K562 (cell line): ENCODE data around the gene PPIL4. TPM values are rescaled to one million over a fixed set of nuclear protein-coding genes. Genes with fewer than 3 reads are reported as not detected.

Experiments
- HDAC2 ChIP-seq: fragments of 450-650 bp; IDR thresholded peaks from 2 replicates; pipeline ENCODE4 v1.6.1; 2016; ENCODE audit warnings: mild to moderate bottlenecking
- SNIP1 ChIP-seq: fragments of 450-650 bp; IDR thresholded peaks from 2 replicates; pipeline ENCODE4 v1.7.1; 2017; ENCODE audit warnings: low read depth, mild to moderate bottlenecking
- polyA plus RNA-seq, 8 experiments: library from polyadenylated mRNA; depleted of rRNA in 4 of 8; stranded (reverse) in 5 of 8; unstranded in 3 of 8; fragments of >200 nt; fragmentation: Nextera tagmentation in 2 of 8; fragmentation: Illumina TruSeq in 1 of 8; extraction: Ambion mirVana in 2 of 8; extraction: Trizol in 1 of 8; gene quantifications; 2 replicates each; pipeline versions ENCODE4 v1.2.1 to v1.2.3, GENCODE V29; 2011 to 2014; ENCODE audit warnings: inconsistent platforms in 1 of 8, missing spikeins in 1 of 8
- total RNA-seq, 7 experiments: library from RNA; depleted of rRNA in 6 of 7; stranded (reverse); fragments of >200 nt in 6 of 7; fragmentation: Illumina TruSeq in 2 of 7; extraction: Trizol in 2 of 7; gene quantifications; 2 replicates each; pipeline versions ENCODE4 v1.2.1 to v1.2.3, GENCODE V29; 2011 to 2021; ENCODE audit warnings: low replicate concordance in 1 of 7
- TF ChIP-seq, protein P1 (sequence below): fragments of 450-650 bp; IDR thresholded peaks from 2 replicates; pipeline ENCODE4 v1.6.1; 2016; ENCODE audit warnings: low read depth
- TF ChIP-seq, protein P2 (sequence below): fragments of 250-450 bp; sonication (Bioruptor Pico); IDR thresholded peaks from 2 replicates; pipeline ENCODE4 v1.5.0; 2021; ENCODE audit warnings: mild to moderate bottlenecking, borderline replicate concordance
- TF ChIP-seq, protein P3 (sequence below): fragments of 450-650 bp; IDR thresholded peaks from 2 replicates; pipeline ENCODE4 v1.6.1; 2016; ENCODE audit warnings: missing biosample characterization, missing genetic modification characterization
- TF ChIP-seq, protein P4 (sequence below): fragments of 250-450 bp; sonication (Bioruptor Pico); IDR thresholded peaks from 2 replicates; pipeline ENCODE4 v1.4.0; 2020; ENCODE audit warnings: borderline replicate concordance

The PPIL4 gene
- total and polyA plus RNA-seq, 9 of the 15 experiments (the other 6 are each of a cell fraction or from before 2014, with no cell fraction given) = 14.5 to 55.2 (median 45.9) TPM

DNA sequence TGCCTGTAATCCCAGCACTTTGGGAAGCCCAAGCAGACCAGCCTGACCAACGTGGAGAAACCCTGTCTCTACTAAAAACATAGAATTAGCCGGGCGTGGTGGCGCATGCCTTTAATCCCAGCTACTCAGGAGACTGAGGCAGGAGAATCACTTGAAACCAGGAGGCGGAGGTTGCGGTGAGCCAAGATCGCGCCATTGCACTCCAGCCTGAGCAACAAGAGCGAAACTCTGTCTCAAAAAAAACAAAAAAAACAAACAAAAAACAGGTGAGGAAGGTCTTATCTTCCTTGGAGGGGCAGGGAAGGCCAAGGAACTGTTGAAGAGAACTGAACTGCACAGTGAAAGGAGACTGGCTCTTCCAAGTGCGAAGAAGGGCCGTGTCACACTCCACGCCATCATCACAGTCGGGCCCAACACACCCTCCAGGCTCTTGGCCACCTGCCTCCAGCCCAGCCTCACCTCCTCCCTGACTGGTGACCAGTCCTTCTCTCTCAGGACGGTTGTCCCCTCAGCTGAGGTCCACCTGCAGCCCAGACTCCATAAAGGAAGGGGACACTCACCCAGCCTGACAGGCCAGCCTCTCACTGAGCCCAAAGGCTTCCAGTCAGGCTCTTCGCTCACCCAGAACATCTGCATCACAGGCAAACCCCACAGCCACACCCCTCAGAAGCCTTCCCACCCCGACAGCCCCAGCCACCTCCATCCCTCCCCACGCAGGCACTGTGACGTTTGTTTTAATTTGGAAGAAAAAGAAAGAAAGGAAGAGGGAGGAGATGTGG is 65.2 kb downstream of the PPIL4 start (continued):
- TF ChIP-seq, protein P1, sequence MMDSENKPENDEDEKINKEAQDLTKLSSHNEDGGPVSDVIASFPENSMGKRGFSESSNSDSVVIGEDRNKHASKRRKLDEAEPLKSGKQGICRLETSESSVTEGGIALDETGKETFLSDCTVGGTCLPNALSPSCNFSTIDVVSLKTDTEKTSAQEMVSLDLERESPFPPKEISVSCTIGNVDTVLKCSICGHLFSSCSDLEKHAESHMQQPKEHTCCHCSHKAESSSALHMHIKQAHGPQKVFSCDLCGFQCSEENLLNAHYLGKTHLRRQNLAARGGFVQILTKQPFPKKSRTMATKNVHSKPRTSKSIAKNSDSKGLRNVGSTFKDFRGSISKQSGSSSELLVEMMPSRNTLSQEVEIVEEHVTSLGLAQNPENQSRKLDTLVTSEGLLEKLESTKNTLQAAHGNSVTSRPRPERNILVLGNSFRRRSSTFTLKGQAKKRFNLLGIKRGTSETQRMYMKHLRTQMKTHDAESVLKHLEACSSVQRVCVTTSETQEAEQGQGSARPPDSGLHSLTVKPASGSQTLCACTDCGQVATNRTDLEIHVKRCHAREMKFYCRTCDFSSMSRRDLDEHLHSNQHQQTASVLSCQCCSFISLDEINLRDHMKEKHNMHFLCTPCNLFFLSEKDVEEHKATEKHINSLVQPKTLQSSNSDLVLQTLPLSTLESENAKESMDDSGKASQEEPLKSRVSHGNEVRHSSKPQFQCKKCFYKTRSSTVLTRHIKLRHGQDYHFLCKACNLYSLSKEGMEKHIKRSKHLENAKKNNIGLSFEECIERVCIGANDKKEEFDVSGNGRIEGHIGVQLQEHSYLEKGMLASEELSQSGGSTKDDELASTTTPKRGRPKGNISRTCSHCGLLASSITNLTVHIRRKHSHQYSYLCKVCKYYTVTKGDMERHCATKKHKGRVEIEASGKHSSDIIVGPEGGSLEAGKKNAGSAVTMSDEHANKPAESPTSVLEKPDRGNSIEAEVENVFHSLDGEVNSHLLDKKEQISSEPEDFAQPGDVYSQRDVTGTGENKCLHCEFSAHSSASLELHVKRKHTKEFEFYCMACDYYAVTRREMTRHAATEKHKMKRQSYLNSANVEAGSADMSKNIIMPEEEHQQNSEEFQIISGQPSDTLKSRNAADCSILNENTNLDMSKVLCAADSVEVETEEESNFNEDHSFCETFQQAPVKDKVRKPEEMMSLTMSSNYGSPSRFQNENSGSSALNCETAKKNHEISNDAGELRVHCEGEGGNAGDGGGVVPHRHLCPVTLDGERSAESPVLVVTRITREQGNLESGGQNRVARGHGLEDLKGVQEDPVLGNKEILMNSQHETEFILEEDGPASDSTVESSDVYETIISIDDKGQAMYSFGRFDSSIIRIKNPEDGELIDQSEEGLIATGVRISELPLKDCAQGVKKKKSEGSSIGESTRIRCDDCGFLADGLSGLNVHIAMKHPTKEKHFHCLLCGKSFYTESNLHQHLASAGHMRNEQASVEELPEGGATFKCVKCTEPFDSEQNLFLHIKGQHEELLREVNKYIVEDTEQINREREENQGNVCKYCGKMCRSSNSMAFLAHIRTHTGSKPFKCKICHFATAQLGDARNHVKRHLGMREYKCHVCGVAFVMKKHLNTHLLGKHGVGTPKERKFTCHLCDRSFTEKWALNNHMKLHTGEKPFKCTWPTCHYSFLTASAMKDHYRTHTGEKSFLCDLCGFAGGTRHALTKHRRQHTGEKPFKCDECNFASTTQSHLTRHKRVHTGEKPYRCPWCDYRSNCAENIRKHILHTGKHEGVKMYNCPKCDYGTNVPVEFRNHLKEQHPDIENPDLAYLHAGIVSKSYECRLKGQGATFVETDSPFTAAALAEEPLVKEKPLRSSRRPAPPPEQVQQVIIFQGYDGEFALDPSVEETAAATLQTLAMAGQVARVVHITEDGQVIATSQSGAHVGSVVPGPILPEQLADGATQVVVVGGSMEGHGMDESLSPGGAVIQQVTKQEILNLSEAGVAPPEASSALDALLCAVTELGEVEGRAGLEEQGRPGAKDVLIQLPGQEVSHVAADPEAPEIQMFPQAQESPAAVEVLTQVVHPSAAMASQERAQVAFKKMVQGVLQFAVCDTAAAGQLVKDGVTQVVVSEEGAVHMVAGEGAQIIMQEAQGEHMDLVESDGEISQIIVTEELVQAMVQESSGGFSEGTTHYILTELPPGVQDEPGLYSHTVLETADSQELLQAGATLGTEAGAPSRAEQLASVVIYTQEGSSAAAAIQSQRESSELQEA = no peak
- TF ChIP-seq HDAC2 (no peak), SNIP1 (no peak)
- TF ChIP-seq, protein P2, sequence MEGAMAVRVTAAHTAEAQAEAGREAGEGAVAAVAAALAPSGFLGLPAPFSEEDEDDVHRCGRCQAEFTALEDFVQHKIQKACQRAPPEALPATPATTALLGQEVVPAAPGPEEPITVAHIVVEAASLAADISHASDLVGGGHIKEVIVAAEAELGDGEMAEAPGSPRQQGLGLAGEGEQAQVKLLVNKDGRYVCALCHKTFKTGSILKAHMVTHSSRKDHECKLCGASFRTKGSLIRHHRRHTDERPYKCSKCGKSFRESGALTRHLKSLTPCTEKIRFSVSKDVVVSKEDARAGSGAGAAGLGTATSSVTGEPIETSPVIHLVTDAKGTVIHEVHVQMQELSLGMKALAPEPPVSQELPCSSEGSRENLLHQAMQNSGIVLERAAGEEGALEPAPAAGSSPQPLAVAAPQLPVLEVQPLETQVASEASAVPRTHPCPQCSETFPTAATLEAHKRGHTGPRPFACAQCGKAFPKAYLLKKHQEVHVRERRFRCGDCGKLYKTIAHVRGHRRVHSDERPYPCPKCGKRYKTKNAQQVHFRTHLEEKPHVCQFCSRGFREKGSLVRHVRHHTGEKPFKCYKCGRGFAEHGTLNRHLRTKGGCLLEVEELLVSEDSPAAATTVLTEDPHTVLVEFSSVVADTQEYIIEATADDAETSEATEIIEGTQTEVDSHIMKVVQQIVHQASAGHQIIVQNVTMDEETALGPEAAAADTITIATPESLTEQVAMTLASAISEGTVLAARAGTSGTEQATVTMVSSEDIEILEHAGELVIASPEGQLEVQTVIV = no peak
- TF ChIP-seq, protein P3, sequence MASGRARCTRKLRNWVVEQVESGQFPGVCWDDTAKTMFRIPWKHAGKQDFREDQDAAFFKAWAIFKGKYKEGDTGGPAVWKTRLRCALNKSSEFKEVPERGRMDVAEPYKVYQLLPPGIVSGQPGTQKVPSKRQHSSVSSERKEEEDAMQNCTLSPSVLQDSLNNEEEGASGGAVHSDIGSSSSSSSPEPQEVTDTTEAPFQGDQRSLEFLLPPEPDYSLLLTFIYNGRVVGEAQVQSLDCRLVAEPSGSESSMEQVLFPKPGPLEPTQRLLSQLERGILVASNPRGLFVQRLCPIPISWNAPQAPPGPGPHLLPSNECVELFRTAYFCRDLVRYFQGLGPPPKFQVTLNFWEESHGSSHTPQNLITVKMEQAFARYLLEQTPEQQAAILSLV (tag) = no peak
- TF ChIP-seq, protein P4, sequence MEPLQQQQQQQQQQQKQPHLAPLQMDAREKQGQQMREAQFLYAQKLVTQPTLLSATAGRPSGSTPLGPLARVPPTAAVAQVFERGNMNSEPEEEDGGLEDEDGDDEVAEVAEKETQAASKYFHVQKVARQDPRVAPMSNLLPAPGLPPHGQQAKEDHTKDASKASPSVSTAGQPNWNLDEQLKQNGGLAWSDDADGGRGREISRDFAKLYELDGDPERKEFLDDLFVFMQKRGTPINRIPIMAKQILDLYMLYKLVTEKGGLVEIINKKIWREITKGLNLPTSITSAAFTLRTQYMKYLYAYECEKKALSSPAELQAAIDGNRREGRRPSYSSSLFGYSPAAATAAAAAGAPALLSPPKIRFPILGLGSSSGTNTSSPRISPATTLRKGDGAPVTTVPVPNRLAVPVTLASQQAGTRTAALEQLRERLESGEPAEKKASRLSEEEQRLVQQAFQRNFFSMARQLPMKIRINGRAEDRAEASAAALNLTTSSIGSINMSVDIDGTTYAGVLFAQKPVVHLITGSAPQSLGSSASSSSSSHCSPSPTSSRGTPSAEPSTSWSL (CRISPR knock-in tag) = no peak
